NCI-H460 (cell line): ENCODE measurements around the gene NATD1. TPM values are rescaled to one million over a fixed set of nuclear protein-coding genes. Genes with fewer than 3 reads are reported as not detected.

Source experiments
- DNase-seq: peaks from one replicate; pipeline ENCODE4 v3.0.0-alpha.2; 2016; ENCODE audit warnings: low read depth; ENCODE audit errors: extremely low read depth
- total RNA-seq: library from RNA; depleted of rRNA; stranded (reverse); fragments of >200 nt; shearing (Covaris generic); gene quantifications from 2 replicates; pipeline ENCODE4 v1.2.3, GENCODE V29; 2014

NATD1 gene
- total RNA-seq, 1 experiment from 2014 or later, result 2.2 TPM

- DNase-seq, result no peak
Observed at GRCh38 chr17:21218831-21219380, 34.3 kb downstream of the NATD1 start.

DNA sequence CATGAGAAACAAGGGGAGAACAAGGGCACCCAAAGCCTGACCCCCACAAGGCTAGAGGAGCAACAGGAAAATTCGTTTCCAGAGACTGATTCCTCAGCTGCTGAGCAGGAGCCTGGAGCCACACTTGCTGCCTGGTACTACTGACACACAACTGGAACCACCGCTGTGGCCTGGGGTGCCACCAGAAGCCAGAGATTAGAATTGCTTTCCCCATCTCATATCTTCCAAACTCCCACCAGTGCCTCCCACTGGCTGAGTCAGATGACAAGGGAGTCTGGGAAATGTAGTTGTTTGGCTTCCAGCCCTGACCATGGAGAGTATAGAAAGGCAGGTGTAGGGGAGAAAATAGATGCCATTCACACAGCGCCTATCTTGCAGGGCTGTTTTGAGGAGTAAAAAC, 35.1 kb downstream of the NATD1 start:
- no peak for DNase-seq

- no peak for DNase-seq
Observed at GRCh38 chr17:21217346-21217745, 35.9 kb downstream of the NATD1 start.

DNA sequence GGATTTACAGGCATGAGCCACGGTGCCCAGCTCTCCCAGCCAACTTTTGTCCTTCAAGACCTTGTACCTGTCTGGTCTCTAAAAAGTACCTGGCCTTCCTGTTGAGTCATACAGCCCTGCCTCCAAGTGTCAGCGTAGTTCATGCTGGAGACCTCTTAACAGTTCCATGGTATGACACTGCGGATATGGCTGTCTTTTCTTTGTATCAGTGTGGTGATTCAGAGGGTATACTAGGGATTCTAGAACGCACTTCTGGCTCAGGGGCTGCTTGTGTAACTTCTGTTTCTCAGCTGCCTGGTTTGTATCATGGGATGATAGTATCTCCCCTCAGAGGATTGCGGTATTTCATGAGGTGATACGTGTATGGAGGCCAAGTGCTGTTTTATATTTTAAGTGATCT, 37.3 kb downstream of the NATD1 start:
- DNase-seq, result no peak

DNA sequence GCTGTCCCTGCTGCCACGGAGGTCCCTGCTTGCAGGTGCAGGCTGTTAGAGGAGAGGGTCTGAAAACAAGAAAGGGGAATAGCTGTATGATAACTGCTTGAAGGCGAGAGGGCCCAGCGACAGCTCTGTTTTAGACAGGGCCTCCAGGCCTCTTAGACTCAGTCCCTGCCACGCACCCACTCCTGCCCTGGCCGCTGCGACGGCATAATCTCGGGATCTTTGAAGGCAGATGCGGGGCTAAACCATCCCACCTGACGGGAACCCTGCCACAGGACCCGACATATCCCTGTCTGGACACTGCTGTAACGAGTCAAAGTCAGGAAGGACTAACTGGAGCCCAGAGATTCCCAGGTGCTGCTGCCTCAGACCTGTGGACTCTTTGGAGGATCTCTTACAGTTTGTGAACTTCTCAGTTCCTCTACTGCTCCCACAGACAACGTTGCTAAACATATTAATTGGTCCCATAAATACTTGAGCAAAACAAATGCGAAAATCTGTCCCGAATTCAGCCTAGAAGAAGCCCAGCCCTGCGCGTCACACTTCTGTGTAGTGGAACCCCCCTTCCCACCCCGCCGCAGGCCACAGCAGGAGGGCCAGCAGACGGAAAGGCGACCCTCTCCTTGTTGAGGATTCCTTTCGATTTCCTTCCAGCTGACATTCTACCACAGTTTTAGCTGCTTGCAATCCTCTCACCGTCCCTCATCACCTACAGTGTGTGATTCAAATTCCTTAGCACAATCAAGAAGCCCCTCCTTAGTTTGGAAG, 38.3 kb downstream of the NATD1 start:
- no peak for DNase-seq

- peak; percentile 92 for DNase-seq
Observed at GRCh38 chr17:21214015-21214776, 39.0 kb downstream of the NATD1 start, which contains the start of gene TMEM11. TMEM11 (minus strand) TSS chr17:21214161; CDS start chr17:21214152, 9 bp downstream.

DNA sequence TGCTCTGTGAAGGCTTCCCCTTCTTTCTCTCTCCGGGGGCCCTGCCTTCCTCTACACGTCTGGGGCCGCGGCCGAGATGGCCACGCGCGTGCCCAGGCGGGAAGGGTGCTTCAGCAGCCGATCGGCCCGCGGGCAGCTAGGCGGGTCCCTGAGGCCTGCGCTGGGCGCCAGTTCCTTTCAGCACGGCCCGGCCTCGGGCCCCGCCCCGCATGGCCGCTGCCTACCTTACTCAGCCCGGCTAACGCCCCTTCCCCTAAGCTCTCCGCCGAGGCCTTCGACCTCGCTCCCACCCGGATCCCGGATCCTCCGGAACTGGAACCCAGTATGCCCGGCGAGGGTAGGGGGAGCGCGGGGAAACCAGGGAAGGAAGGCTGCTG, 39.6 kb downstream of the NATD1 start:
- DNase-seq, result no peak

GRCh38 chr17:21212826-21213637, 40.2 kb downstream of the NATD1 start:
- DNase-seq, result no peak

- DNase-seq, result no peak
Observed at GRCh38 chr17:21211825-21212479, 41.3 kb downstream of the NATD1 start.

GRCh38 chr17:21210411-21211076, 42.7 kb downstream of the NATD1 start:
- DNase-seq, result no peak

GRCh38 chr17:21209511-21210175, 43.6 kb downstream of the NATD1 start:
- no peak for DNase-seq

DNA sequence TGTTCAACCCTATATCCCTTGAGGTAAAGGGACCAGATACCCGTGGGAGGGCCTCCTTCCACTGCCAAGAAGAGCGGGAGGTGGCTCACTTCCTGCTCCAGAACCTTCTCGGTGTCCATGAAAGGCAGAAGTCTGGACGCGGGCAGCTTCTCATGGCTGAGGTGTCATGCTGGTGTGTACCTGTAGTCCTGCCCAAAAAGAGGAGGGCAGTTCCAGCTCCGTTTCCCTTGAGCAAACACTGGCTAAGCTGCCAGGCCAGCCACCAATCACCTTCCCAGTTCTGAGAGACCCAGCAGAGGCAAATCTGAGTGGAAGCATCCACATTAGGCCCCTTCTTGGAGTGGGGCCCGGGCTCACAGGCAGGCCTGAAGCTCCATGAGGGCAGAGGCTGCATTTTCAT, 44.9 kb downstream of the NATD1 start:
- no peak for DNase-seq

DNA sequence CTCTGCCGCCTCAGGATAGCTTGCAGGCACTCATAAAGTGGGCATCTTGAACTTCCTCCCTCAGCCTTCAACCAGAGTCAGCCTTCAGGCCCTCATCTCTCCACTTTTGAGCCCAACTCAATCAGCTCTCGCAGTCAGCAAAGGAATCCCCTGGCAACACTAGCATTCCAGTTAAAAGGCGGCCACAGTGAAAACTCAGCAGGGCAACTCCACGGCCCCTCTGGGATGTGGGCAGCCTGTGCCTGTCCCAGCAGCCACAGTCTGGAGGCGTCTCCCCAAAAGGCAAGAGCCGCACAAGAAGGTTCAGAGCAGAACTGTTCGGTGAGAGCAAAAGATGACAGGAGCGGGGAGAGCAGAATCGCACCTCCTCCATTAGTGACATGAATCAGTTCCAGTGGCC, 48.3 kb downstream of the NATD1 start:
- DNase-seq, result no peak

- DNase-seq, result no peak
Observed at GRCh38 chr17:21202512-21202911, 50.7 kb downstream of the NATD1 start.

DNA sequence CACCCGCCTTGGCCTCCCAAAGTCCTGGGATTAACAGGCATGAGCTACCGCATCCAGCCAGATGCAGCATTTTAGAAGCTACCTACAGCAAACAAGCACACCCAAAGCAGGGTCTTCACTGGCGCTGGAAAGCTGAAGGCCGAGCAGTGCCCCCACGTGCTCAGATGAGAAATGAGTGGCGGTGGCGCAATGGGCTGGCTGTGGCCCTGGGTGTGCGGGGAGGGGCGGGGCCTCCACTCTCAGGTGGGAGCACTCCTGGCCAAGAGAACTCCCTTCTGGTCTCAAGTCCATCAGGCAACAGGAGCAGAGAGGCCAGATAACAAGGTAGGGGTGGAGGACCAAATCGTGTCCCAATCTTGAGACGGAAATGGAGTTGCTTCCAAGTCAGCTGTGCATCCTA, 51.3 kb downstream of the NATD1 start:
- DNase-seq, result no peak

- DNase-seq, result no peak
Observed at GRCh38 chr17:21201298-21201595, 52.0 kb downstream of the NATD1 start.

DNA sequence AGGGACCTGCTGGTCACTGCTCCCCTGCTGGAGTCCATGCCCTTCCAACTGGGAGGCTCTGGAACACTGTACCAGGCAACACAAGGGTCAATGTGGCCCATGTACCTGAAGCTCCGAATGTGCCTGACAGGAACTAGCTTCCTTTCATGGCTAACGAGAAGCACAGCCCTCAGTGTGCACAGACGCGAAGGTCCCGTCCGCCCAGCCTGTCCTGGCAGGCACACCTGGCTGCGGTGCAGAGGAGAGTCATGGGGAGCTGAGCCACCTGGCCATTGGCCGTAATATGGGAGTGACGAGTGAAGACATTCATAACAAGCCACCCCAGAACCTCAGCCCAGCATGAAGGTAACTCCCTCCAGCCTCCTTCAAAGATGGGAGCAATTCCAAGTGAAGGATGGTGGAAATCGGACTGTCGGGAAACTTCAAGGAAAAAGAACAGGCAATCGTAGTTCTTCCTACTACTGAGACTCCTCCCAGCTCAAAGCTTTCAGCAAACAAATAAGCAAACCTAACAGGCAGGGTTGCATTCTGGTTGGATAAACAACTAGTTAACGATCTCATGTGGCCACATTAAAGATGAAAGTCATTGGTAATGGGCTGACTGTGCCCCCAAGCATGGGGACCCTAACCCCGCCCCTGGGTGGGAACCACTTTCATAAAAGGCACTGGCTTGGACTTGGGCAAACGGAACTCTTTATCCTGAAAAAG, 52.5 kb downstream of the NATD1 start:
- no peak for DNase-seq

DNA sequence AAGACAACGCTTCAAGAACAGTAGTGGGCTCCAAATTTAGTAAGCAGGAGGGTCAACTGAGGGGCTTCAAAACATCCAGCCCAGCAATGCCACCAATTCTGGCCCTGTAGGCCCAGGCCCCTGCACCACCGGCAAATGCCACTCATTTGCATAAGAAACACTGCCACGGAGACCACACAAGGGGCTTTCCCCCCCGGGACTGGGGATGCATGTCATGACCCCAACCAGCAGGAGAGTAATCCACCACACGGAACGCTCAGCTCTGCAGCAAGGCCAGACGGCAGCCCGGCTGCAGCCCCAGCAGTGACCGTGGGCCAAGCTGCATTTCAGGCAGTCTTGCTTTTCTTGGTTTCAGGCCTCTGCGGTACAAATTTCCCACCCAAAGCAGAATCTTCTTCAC, 53.4 kb downstream of the NATD1 start:
- DNase-seq, result no peak

- no peak for DNase-seq
Observed at GRCh38 chr17:21199311-21199710, 53.9 kb downstream of the NATD1 start.
